ENCODE results near the gene CLDN2.

The CLDN2 gene

GRCh38 chrX:106932960-106933537, 12.8 kb downstream of the CLDN2 start:
- Histone ChIP-seq H3K9me3 (no peaks in the 10 kb centered on the region), H3K36me3 (replicated peaks) (peaks cover 6% of the 10 kb centered on the region), H3K4me3 (no peak overlapping the region), H3K4me1 (no peaks in the 10 kb centered on the region), H3K27me3 (ENCODE audit: low read depth) (no peaks in the 10 kb centered on the region)
- no peak for DNase-seq (ENCODE audit: low spot score in 2 of 2)
- in situ Hi-C loops (cut with MboI; ENCODE audit: low sequenced_read_pairs), result no loop called here

GRCh38 chrX:106933538-106933961, 13.3 kb downstream of the CLDN2 start:
- in situ Hi-C loops (cut with MboI; ENCODE audit: low sequenced_read_pairs), result no loop called here
- Histone ChIP-seq H3K9me3 (no peaks in the 10 kb centered on the region), H3K27me3 (ENCODE audit: low read depth) (no peaks in the 10 kb centered on the region), H3K36me3 (replicated peaks) (peaks cover 6% of the 10 kb centered on the region), H3K4me3 (no peak overlapping the region), H3K4me1 (no peaks in the 10 kb centered on the region)
- DNase-seq (ENCODE audit: low spot score in 2 of 2), result no peak

- H3K9me3 ChIP-seq, result no peaks in the 10 kb centered on the region
- H3K27me3 ChIP-seq (ENCODE audit: low read depth), result no peaks in the 10 kb centered on the region
- in situ Hi-C loops (cut with MboI; ENCODE audit: low sequenced_read_pairs), result no loop called here
- H3K4me1 ChIP-seq, result no peaks in the 10 kb centered on the region
- no peak for DNase-seq (ENCODE audit: low spot score in 2 of 2)
- H3K36me3 ChIP-seq (replicated peaks), result peaks cover 15% of the 10 kb centered on the region
- no peak overlapping the region for H3K4me3 ChIP-seq
Observed at GRCh38 chrX:106935175-106935574, 15.0 kb downstream of the CLDN2 start.

- Histone ChIP-seq H3K4me3 (no peak overlapping the region), H3K4me1 (no peaks in the 10 kb centered on the region), H3K36me3 (replicated peaks) (peaks cover 24% of the 10 kb centered on the region), H3K9me3 (no peaks in the 10 kb centered on the region), H3K27me3 (ENCODE audit: low read depth) (no peaks in the 10 kb centered on the region)
- in situ Hi-C loops (cut with MboI; ENCODE audit: low sequenced_read_pairs), result no loop called here
- no peak for DNase-seq (ENCODE audit: low spot score in 2 of 2)
Observed at GRCh38 chrX:106936246-106936645, 16.0 kb downstream of the CLDN2 start.

- in situ Hi-C loops (cut with MboI; ENCODE audit: low sequenced_read_pairs), result no loop called here
- no peaks in the 10 kb centered on the region for H3K27me3 ChIP-seq (ENCODE audit: low read depth)
- peaks cover 48% of the 10 kb centered on the region for H3K36me3 ChIP-seq (replicated peaks)
- H3K4me3 ChIP-seq, result no peak overlapping the region
- H3K4me1 ChIP-seq, result peaks cover 4% of the 10 kb centered on the region; the same call in 1 of the 2 replicates
- no peak for DNase-seq (ENCODE audit: low spot score in 2 of 2)
- H3K9me3 ChIP-seq, result no peaks in the 10 kb centered on the region
Observed at GRCh38 chrX:106939566-106939965, 19.4 kb downstream of the CLDN2 start.

- H3K9me3 ChIP-seq, result no peaks in the 10 kb centered on the region
- no peaks in the 10 kb centered on the region for H3K27me3 ChIP-seq (ENCODE audit: low read depth)
- in situ Hi-C loops (cut with MboI; ENCODE audit: low sequenced_read_pairs), result no loop called here
- peaks cover 48% of the 10 kb centered on the region for H3K36me3 ChIP-seq (replicated peaks)
- no peak overlapping the region for H3K4me3 ChIP-seq
- H3K4me1 ChIP-seq, result peaks cover 4% of the 10 kb centered on the region; the same call in 1 of the 2 replicates
- no peak for DNase-seq (ENCODE audit: low spot score in 2 of 2)
Observed at GRCh38 chrX:106940068-106940467, 19.9 kb downstream of the CLDN2 start.

GRCh38 chrX:106946464-106946863, 26.3 kb downstream of the CLDN2 start:
- H3K36me3 ChIP-seq (replicated peaks), result peaks cover 22% of the 10 kb centered on the region
- in situ Hi-C loops (cut with MboI; ENCODE audit: low sequenced_read_pairs), result no loop called here
- no peak for DNase-seq (ENCODE audit: low spot score in 2 of 2)

GRCh38 chrX:106948641-106949040, 28.4 kb downstream of the CLDN2 start:
- Histone ChIP-seq H3K9me3 (no peaks in the 10 kb centered on the region), H3K4me1 (peaks cover 7% of the 10 kb centered on the region), H3K27me3 (ENCODE audit: low read depth) (no peaks in the 10 kb centered on the region), H3K36me3 (replicated peaks) (peaks cover 14% of the 10 kb centered on the region), H3K4me3 (no peak overlapping the region)
- no peak for DNase-seq (ENCODE audit: low spot score in 2 of 2)
- in situ Hi-C loops (cut with MboI; ENCODE audit: low sequenced_read_pairs), result no loop called here

More at GRCh38 chrX:106946464-106946863, 26.3 kb downstream of the CLDN2 start:
- Histone ChIP-seq H3K4me3 (no peak overlapping the region), H3K27me3 (ENCODE audit: low read depth) (no peaks in the 10 kb centered on the region), H3K4me1 (peaks cover 4% of the 10 kb centered on the region; the same call in 1 of the 2 replicates), H3K9me3 (no peaks in the 10 kb centered on the region)

GRCh38 chrX:106949366-106949765, 29.2 kb downstream of the CLDN2 start:
- no peaks in the 10 kb centered on the region for H3K9me3 ChIP-seq
- no peak overlapping the region for H3K4me3 ChIP-seq
- no peak for DNase-seq (ENCODE audit: low spot score in 2 of 2)
- H3K4me1 ChIP-seq, result peaks cover 3% of the 10 kb centered on the region
- no peaks in the 10 kb centered on the region for H3K27me3 ChIP-seq (ENCODE audit: low read depth)
- in situ Hi-C loops (cut with MboI; ENCODE audit: low sequenced_read_pairs), result no loop called here
- H3K36me3 ChIP-seq (replicated peaks), result peaks cover 13% of the 10 kb centered on the region

GRCh38 chrX:106950381-106950780, 30.2 kb downstream of the CLDN2 start:
- H3K27me3 ChIP-seq (ENCODE audit: low read depth), result no peaks in the 10 kb centered on the region
- DNase-seq (ENCODE audit: low spot score in 2 of 2), result no peak

GRCh38 chrX:106951230-106951629, 31.0 kb downstream of the CLDN2 start:
- DNase-seq (ENCODE audit: low spot score in 2 of 2), result no peak
- Histone ChIP-seq H3K4me3 (no peak overlapping the region), H3K27me3 (ENCODE audit: low read depth) (no peaks in the 10 kb centered on the region), H3K9me3 (no peaks in the 10 kb centered on the region), H3K4me1 (peaks cover 3% of the 10 kb centered on the region), H3K36me3 (replicated peaks) (peaks cover 30% of the 10 kb centered on the region)
- in situ Hi-C loops (cut with MboI; ENCODE audit: low sequenced_read_pairs), result no loop called here

More at GRCh38 chrX:106950381-106950780, 30.2 kb downstream of the CLDN2 start:
- Histone ChIP-seq H3K4me3 (no peak overlapping the region), H3K9me3 (no peaks in the 10 kb centered on the region), H3K36me3 (replicated peaks) (peaks cover 23% of the 10 kb centered on the region), H3K4me1 (peaks cover 3% of the 10 kb centered on the region)
- in situ Hi-C loops (cut with MboI; ENCODE audit: low sequenced_read_pairs), result no loop called here

GRCh38 chrX:106952089-106952488, 31.9 kb downstream of the CLDN2 start:
- H3K4me3 ChIP-seq, result no peak overlapping the region
- in situ Hi-C loops (cut with MboI; ENCODE audit: low sequenced_read_pairs), result no loop called here
- peaks cover 3% of the 10 kb centered on the region for H3K4me1 ChIP-seq
- H3K27me3 ChIP-seq (ENCODE audit: low read depth), result no peaks in the 10 kb centered on the region
- no peak for DNase-seq (ENCODE audit: low spot score in 2 of 2)
- H3K36me3 ChIP-seq (replicated peaks), result peaks cover 36% of the 10 kb centered on the region
- H3K9me3 ChIP-seq, result no peaks in the 10 kb centered on the region

GRCh38 chrX:106952538-106952937, 32.3 kb downstream of the CLDN2 start:
- Histone ChIP-seq H3K4me1 (peaks cover 3% of the 10 kb centered on the region), H3K9me3 (no peaks in the 10 kb centered on the region), H3K4me3 (no peak overlapping the region), H3K27me3 (ENCODE audit: low read depth) (no peaks in the 10 kb centered on the region), H3K36me3 (replicated peaks) (peaks cover 40% of the 10 kb centered on the region)
- in situ Hi-C loops (cut with MboI; ENCODE audit: low sequenced_read_pairs), result no loop called here
- no peak for DNase-seq (ENCODE audit: low spot score in 2 of 2)

GRCh38 chrX:106952988-106953387, 32.8 kb downstream of the CLDN2 start:
- peak in 1 of 2 experiments; percentile 76 for DNase-seq (ENCODE audit: low spot score in 2 of 2)
- Histone ChIP-seq H3K4me1 (peaks cover 3% of the 10 kb centered on the region), H3K4me3 (no peak overlapping the region), H3K36me3 (replicated peaks) (peaks cover 45% of the 10 kb centered on the region), H3K9me3 (no peaks in the 10 kb centered on the region), H3K27me3 (ENCODE audit: low read depth) (no peaks in the 10 kb centered on the region)
- in situ Hi-C loops (cut with MboI; ENCODE audit: low sequenced_read_pairs), result no loop called here

- Histone ChIP-seq H3K27me3 (ENCODE audit: low read depth) (no peaks in the 10 kb centered on the region), H3K9me3 (no peaks in the 10 kb centered on the region), H3K4me3 (no peak overlapping the region), H3K36me3 (replicated peaks) (peaks cover 53% of the 10 kb centered on the region), H3K4me1 (peaks cover 3% of the 10 kb centered on the region)
- in situ Hi-C loops (cut with MboI; ENCODE audit: low sequenced_read_pairs), result no loop called here
- no peak for DNase-seq (ENCODE audit: low spot score in 2 of 2)
Observed at GRCh38 chrX:106954041-106954440, 33.8 kb downstream of the CLDN2 start.
